Tibial nerve (tissue), 3 donors: ENCODE results near the gene TSPO.

Experiments used
- CTCF ChIP-seq, 5 experiments: fragments of 200-600 bp in 3 of 5; fragments of 450-650 bp in 2 of 5; sonication (generic) in 3 of 5; IDR thresholded peaks; one replicate each; pipeline ENCODE4 v1.5.1; 2016 to 2019; ENCODE audit warnings: antibody characterized with exemption in 5 of 5, mild to moderate bottlenecking in 3 of 5, moderate library complexity in 2 of 5
- POLR2A ChIP-seq, 2 donors: fragments of 450-650 bp; IDR thresholded peaks; one replicate each; pipeline ENCODE4 v1.6.1; 2017; ENCODE audit warnings: antibody characterized with exemption in 2 of 2, mild to moderate bottlenecking in 2 of 2, moderate library complexity in 2 of 2

GRCh38 chr22:43158778-43159483 lies 7.6 kb downstream of the TSPO start:
- no peak for TF ChIP-seq CTCF (IDR thresholded peaks at IDR 0.05)
- TF ChIP-seq POLR2A (IDR thresholded peaks at IDR 0.05): no peak
